HepG2 (cell line): Measurements from ENCODE around the gene SCUBE1. TPM values are rescaled to one million over a fixed set of nuclear protein-coding genes. Genes with fewer than 3 reads are reported as not detected.

Experiments used
- ATAC-seq: fragments of 200-7000 bp; cut with Tn5 transposase; 3 replicates; pipeline ENCODE4 v1.9.1; 2020; ENCODE audit warnings: mild to moderate bottlenecking, moderate library complexity
- BruUV-seq: library from RNA; stranded (reverse); fragments of 400-500 nt; replicated peaks from 2 replicates; lab custom pipeline; 2021; lab: Mats Ljungman, UMichigan
- CTCF ChIA-PET: fragments of 300-600 bp; formaldehyde crosslinking; extraction: SDS; loops from one replicate; lab custom pipeline; 2021; ENCODE audit warnings: low total read pairs, inconsistent platforms, low intra/inter-chr PET ratio; lab: Yijun Ruan, JAX
- POLR2A ChIA-PET: fragments of 350-600 bp; sonication (Branson Sonifier 250); formaldehyde crosslinking; loops from one replicate; lab custom pipeline; 2020; ENCODE audit warnings: antibody characterized with exemption, inconsistent platforms; lab: Yijun Ruan, JAX
- DNase-seq: peaks from one replicate; pipeline ENCODE4 v3.0.0-alpha.2; 2015; ENCODE audit warnings: low spot score
- FAIRE-seq: peaks from 3 replicates; lab custom pipeline; 2011; peaks lifted over from hg19 to GRCh38; lab: Jason Lieb, UNC
- H2AFZ ChIP-seq: one replicate; pipeline ENCODE4 v1.6.1; 2011; ENCODE audit warnings: low read length, inconsistent platforms
- H3K27ac ChIP-seq: fragments of 300-600 bp; 3 replicates; pipeline ENCODE4 v1.8.0; 2011; ENCODE audit warnings: mixed run types, mild to moderate bottlenecking, mixed read lengths, low read length, inconsistent platforms; ENCODE audit not compliant: insufficient read depth; ENCODE audit errors: extremely low read length
- H3K27me3 ChIP-seq, 2 experiments: fragments of 200-600 bp in 1 of 2; 2 replicates in 1 of 2; 3 replicates in 1 of 2; pipeline versions ENCODE4 v1.6.0 to v1.8.0; 2011; ENCODE audit warnings: low read length in 2 of 2, mild to moderate bottlenecking in 2 of 2, moderate library complexity in 2 of 2, inconsistent platforms in 1 of 2; ENCODE audit not compliant: insufficient read depth in 2 of 2, control insufficient read depth in 1 of 2
- H3K36me3 ChIP-seq, 2 experiments: fragments of 200-600 bp in 1 of 2; replicated peaks in 1 of 2; 2 replicates in 1 of 2; 3 replicates in 1 of 2; pipeline versions ENCODE4 v1.5.1 to v1.8.0; 2011; ENCODE audit warnings: low read length in 2 of 2, inconsistent platforms in 1 of 2; ENCODE audit not compliant: insufficient read depth in 2 of 2, control insufficient read depth in 1 of 2
- H3K4me1 ChIP-seq: 2 replicates; pipeline ENCODE4 v1.5.1; 2012; ENCODE audit warnings: low read length, inconsistent platforms; ENCODE audit not compliant: insufficient read depth
- H3K4me2 ChIP-seq: 2 replicates; pipeline ENCODE4 v1.6.0; 2011; ENCODE audit warnings: low read depth, low read length, inconsistent platforms
- H3K4me3 ChIP-seq, 3 experiments: fragments of 200-600 bp in 1 of 3; sonication (generic), shearing (Covaris generic) in 1 of 3; replicated peaks in 1 of 3; 2 replicates each; pipeline ENCODE4 v1.5.1; 2011 to 2016; ENCODE audit warnings: low read length in 3 of 3, inconsistent platforms in 2 of 3, low read depth in 2 of 3, mild to moderate bottlenecking in 2 of 3, control low read depth in 1 of 3, mixed read lengths in 1 of 3; ENCODE audit not compliant: insufficient read depth in 1 of 3
- H3K79me2 ChIP-seq: one replicate; pipeline ENCODE4 v1.6.1; 2011; ENCODE audit warnings: low read length, inconsistent platforms; ENCODE audit not compliant: insufficient read depth
- H3K9ac ChIP-seq: 2 replicates; pipeline ENCODE4 v1.6.0; 2011; ENCODE audit warnings: mild to moderate bottlenecking, low read depth, low read length, inconsistent platforms; ENCODE audit not compliant: insufficient read depth
- H3K9me3 ChIP-seq: 2 replicates; pipeline ENCODE4 v1.5.1; 2012; ENCODE audit warnings: mild to moderate bottlenecking, low read length
- H4K20me1 ChIP-seq: 2 replicates; pipeline ENCODE4 v1.6.0; 2011; ENCODE audit warnings: inconsistent platforms, mild to moderate bottlenecking, low read length, moderate library complexity; ENCODE audit not compliant: insufficient read depth
- CTCF ChIP-seq: sonication (generic); formaldehyde crosslinking; IDR thresholded peaks from 2 replicates; pipeline ENCODE4 v1.5.0; 2020; ENCODE audit warnings: mild to moderate bottlenecking, missing genetic modification reagents, moderate library complexity
- FOXA3 ChIP-seq: IDR thresholded peaks from 2 replicates; pipeline ENCODE4 v1.6.1; 2016; ENCODE audit warnings: missing genetic modification reagents, missing compliant biosample characterization
- STAG1 ChIP-seq: sonication (generic); formaldehyde crosslinking; IDR thresholded peaks from 2 replicates; pipeline ENCODE4 v1.4.0; 2020; ENCODE audit warnings: missing genetic modification reagents
- ZNF629 ChIP-seq: sonication (generic); formaldehyde crosslinking; conservative IDR thresholded peaks from 2 replicates; pipeline ENCODE4 v1.5.0; 2020; ENCODE audit warnings: missing genetic modification reagents
- WGBS: methylation state at CpG from one replicate; pipeline ENCODE4 v1.1.6; 2017; ENCODE audit warnings: low lambda C conversion rate; 5-methylcytosine and 5-hydroxymethylcytosine counted together
- in situ Hi-C: cut with HindIII; loops from 2 replicates; pipeline ENCODE4 v1.10.0; 2017; ENCODE audit warnings: low pct_unique_long_range_greater_than_20kb; ENCODE audit not compliant: extremely low pct_ligation_motif_present
- intact Hi-C: fragments of 100-400 bp; cut with micrococcal nuclease; formaldehyde crosslinking; loops from one replicate; pipeline ENCODE4 v1.10.0; 2022; ENCODE audit not compliant: unreplicated experiment
- polyA plus RNA-seq, 8 experiments: library from polyadenylated mRNA; depleted of rRNA in 3 of 8; stranded (reverse) in 7 of 8; unstranded in 1 of 8; fragments of >200 nt; fragmentation: Illumina TruSeq in 4 of 8; extraction: Trizol in 4 of 8; gene quantifications; 2 replicates each; pipeline versions ENCODE4 v1.2.1 to v1.2.3, GENCODE V29; 2011 to 2016; ENCODE audit warnings: low read depth in 4 of 8, missing spikeins in 1 of 8, mixed read lengths in 1 of 8; ENCODE audit not compliant: insufficient read depth in 1 of 8
- total RNA-seq, 5 experiments: library from RNA; depleted of rRNA; stranded (reverse); fragments of >200 nt; fragmentation: Illumina TruSeq; extraction: Trizol; gene quantifications; 2 replicates each; pipeline ENCODE4 v1.2.3, GENCODE V29; 2016; ENCODE audit warnings: low read depth in 1 of 5

Gene SCUBE1
- total and polyA plus RNA-seq, 2 of the 13 experiments (the other 11 are each of a cell fraction or from before 2014, with no cell fraction given) = under 0.01 to 0.05 TPM

GRCh38 chr22:43365715-43366440, 22.7 kb upstream of the SCUBE1 start:
- in situ Hi-C loops = no loop called here
- no peak overlapping the region for H3K27ac ChIP-seq

More at GRCh38 chr22:43365715-43366440, 22.7 kb upstream of the SCUBE1 start:
- 0 out of 5 replicates have a peak, but pooled peaks cover 0 to 6% of the 10 kb centered on the region in 2 experiments for H3K27me3 ChIP-seq
- FAIRE-seq = no peak
- no peaks in the 10 kb centered on the region for H4K20me1 ChIP-seq
- DNase-seq = no peak
- no peaks in the 10 kb centered on the region for H3K9me3 ChIP-seq
- BruUV-seq = no TSS peak
- no peak overlapping the region for H3K4me2 ChIP-seq
- H3K9ac ChIP-seq = no peak overlapping the region
- intact Hi-C loops = no loop called here
- peak; percentile 41 for TF ChIP-seq STAG1
- TF ChIP-seq CTCF (CRISPR knock-in tag) = peak; percentile 35
- TF ChIP-seq FOXA3 = no peak
- 0 out of 2 replicates have a peak, but pooled peaks have one; percentile 20 for TF ChIP-seq ZNF629 (CRISPR knock-in tag)
- H2AFZ ChIP-seq = no peak overlapping the region
- CTCF ChIA-PET = interaction anchor here (1.0 kb wide), 1 partner anchor 20 kb away, joined by 3 read pairs; no protein-coding TSS in a partner anchor
- H3K4me3 ChIP-seq = no peak overlapping the region
- ATAC-seq = no peak
- H3K79me2 ChIP-seq = no peaks in the 10 kb centered on the region
- POLR2A ChIA-PET = no interaction called here
- WGBS = 24% methylated on average over 6 of the region's 6 CpGs
- H3K4me1 ChIP-seq = 0 out of 2 replicates have a peak, but pooled peaks cover 6% of the 10 kb centered on the region
- H3K36me3 ChIP-seq = no peaks in the 10 kb centered on the region
